T-helper 1 cell treated with Interleukin-12 subunit alpha and Interleukin-12 subunit beta and Interleukin-4 antibody, amounts not matched to agents 30 μg/mL and 1 μg/mL, for 36 hours (primary cell): ENCODE measurements around the gene PPP5C.
"Not testable (repeated sequence)": the region's sequence is repeated elsewhere in the genome, so short reads cannot be mapped to it uniquely, and the experiment has no call there.

Experiments
- H3K27ac Mint-ChIP-seq: one replicate; pipeline ENCODE4 v1.8.0; 2021; ENCODE audit warnings: mild to moderate bottlenecking, mixed read lengths
- H3K27me3 Mint-ChIP-seq: one replicate; pipeline ENCODE4 v1.8.0; 2021; ENCODE audit warnings: low read depth, mixed read lengths
- H3K36me3 Mint-ChIP-seq: one replicate; pipeline ENCODE4 v1.8.0; 2021; ENCODE audit warnings: low read depth, mixed read lengths
- H3K4me1 Mint-ChIP-seq: one replicate; pipeline ENCODE4 v1.8.0; 2021; ENCODE audit warnings: low read depth, mixed read lengths
- H3K4me3 Mint-ChIP-seq: one replicate; pipeline ENCODE4 v1.8.0; 2021; ENCODE audit warnings: mild to moderate bottlenecking, moderate library complexity, mixed read lengths
- H3K9me3 Mint-ChIP-seq: one replicate; pipeline ENCODE4 v1.8.0; 2021; ENCODE audit warnings: mixed read lengths

PPP5C gene

GRCh38 chr19:46366620-46367292, 19.9 kb downstream of the PPP5C start:
- no peaks in the 10 kb centered on the region for H3K9me3 Mint-ChIP-seq
- peaks cover 15% of the 10 kb centered on the region for H3K36me3 Mint-ChIP-seq
- H3K4me1 Mint-ChIP-seq: peaks cover 24% of the 10 kb centered on the region
- H3K27me3 Mint-ChIP-seq: no peaks in the 10 kb centered on the region
- no peak overlapping the region for H3K4me3 Mint-ChIP-seq
- no peak overlapping the region for H3K27ac Mint-ChIP-seq

GRCh38 chr19:46367426-46367825, 20.5 kb downstream of the PPP5C start:
- no peak overlapping the region for H3K4me3 Mint-ChIP-seq
- peaks cover 24% of the 10 kb centered on the region for H3K4me1 Mint-ChIP-seq
- H3K9me3 Mint-ChIP-seq: no peaks in the 10 kb centered on the region
- peaks cover 13% of the 10 kb centered on the region for H3K36me3 Mint-ChIP-seq
- no peaks in the 10 kb centered on the region for H3K27me3 Mint-ChIP-seq
- H3K27ac Mint-ChIP-seq: no peak overlapping the region

DNA sequence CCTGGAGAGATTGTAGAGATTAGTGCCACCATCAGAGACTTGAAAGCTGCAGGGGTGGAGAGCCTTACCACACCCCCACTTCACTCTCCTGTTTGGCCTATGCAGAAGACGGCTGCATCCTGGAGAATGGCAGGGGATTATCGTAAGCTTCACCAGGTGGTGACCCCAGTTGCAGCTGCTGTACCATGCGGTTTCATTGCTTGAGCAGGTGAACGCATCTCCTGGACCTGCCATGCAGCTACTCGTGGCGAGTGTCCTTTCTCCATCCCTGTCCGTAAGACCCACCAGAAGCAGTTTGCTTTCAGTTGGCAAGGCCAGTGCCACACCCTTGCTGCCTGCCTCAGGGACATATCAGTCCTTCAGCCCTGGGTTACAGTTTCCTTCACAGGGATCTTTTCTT, 21.2 kb downstream of the PPP5C start:
- H3K4me1 Mint-ChIP-seq: peaks cover 24% of the 10 kb centered on the region

DNA sequence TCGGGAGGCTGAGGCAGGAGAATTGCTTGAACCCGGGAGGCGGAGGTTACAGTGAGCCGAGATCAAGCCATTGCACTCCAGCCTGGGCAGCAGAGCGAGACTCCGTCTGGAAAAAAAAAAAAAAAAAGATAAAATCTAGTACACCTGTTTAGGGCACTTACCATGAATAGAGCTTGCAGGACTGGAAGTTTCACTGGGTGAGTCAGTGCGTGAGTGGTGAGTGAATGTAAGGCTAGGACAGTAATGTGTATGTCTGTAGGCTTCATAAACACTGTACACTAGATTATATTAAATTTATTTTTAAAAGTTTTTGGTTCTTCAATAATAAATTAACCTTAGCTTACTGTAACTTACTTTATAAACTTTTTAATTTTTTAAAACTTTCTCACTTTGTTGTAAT, 22.9 kb downstream of the PPP5C start:
- peaks cover 5% of the 10 kb centered on the region for H3K36me3 Mint-ChIP-seq
- H3K4me1 Mint-ChIP-seq: peaks cover 19% of the 10 kb centered on the region
- H3K27ac Mint-ChIP-seq: no peak overlapping the region
- H3K4me3 Mint-ChIP-seq: no peak overlapping the region
- H3K9me3 Mint-ChIP-seq: no peaks in the 10 kb centered on the region
- H3K27me3 Mint-ChIP-seq: no peaks in the 10 kb centered on the region

More for the DNA sequence above, 21.2 kb downstream of the PPP5C start:
- no peak overlapping the region for H3K27ac Mint-ChIP-seq
- H3K4me3 Mint-ChIP-seq: no peak overlapping the region
- no peaks in the 10 kb centered on the region for H3K9me3 Mint-ChIP-seq
- H3K36me3 Mint-ChIP-seq: peaks cover 13% of the 10 kb centered on the region
- no peaks in the 10 kb centered on the region for H3K27me3 Mint-ChIP-seq

DNA sequence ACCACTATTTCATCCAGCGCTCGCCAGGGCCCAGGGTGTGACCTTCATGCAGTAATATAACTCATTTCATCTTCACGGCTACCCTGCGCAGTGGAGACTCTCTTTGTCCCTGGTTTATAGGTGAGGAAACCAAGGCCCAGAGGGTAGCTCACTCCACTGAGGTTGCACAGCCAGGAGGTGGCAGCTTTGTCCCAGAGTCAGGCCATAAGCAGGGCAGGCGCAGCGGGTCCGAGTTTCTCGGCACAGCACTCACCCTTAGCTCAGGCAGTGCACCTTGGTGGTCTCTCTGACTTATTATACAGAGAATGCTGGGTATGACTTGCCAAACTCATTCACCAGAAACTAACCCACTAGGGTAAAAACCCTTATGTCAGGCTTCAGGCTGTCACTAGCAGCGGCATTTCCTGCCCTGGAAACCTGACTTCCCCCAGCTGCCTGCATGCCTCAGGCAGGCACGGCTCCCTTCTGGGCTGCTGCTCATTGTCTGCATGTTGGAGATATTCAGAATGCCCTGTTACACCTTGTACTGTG, 24.5 kb downstream of the PPP5C start:
- Mint-ChIP-seq H3K36me3 (peaks cover 10% of the 10 kb centered on the region), H3K9me3 (no peaks in the 10 kb centered on the region), H3K27ac (peak overlapping the region; percentile 42), H3K27me3 (no peaks in the 10 kb centered on the region), H3K4me1 (peaks cover 15% of the 10 kb centered on the region), H3K4me3 (no peak overlapping the region)

- Mint-ChIP-seq H3K27me3 (no peaks in the 10 kb centered on the region), H3K4me1 (peaks cover 15% of the 10 kb centered on the region), H3K27ac (no peak overlapping the region), H3K4me3 (no peak overlapping the region), H3K9me3 (no peaks in the 10 kb centered on the region), H3K36me3 (peaks cover 19% of the 10 kb centered on the region)
Measured at GRCh38 chr19:46372901-46373490, 26.1 kb downstream of the PPP5C start.

GRCh38 chr19:46373491-46374359, 26.8 kb downstream of the PPP5C start:
- Mint-ChIP-seq H3K27ac (no peak overlapping the region), H3K27me3 (no peaks in the 10 kb centered on the region), H3K9me3 (no peaks in the 10 kb centered on the region), H3K36me3 (peaks cover 21% of the 10 kb centered on the region), H3K4me3 (no peak overlapping the region), H3K4me1 (peaks cover 14% of the 10 kb centered on the region)

GRCh38 chr19:46374536-46375475, 27.9 kb downstream of the PPP5C start:
- Mint-ChIP-seq H3K36me3 (peaks cover 24% of the 10 kb centered on the region), H3K27ac (no peak overlapping the region), H3K4me3 (no peak overlapping the region)

DNA sequence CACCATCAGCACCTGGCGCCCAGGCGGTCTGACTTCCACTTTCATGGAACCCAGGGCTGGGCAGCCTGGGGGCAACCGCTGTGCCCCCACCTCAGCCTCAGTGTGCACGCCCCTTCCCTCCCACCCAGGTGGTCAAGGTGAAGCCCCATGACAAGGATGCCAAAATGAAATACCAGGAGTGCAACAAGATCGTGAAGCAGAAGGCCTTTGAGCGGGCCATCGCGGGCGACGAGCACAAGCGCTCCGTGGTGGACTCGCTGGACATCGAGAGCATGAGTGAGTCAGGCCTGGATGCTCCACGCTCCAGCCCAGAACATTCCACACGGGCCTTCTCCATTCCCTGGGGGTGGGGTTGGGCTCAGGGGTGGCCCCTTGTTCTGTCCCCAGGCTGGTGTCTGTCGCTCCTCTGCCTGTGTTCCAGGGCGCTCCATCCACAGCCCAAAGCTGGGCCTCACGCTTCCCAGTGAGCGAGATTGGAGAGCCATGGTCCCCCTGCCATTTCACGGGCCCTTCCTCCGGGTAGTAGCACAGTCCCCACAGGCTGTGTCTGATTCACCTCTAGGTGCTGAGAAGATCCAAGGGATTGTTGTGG, 28.7 kb downstream of the PPP5C start:
- not testable (repeated sequence) for H3K9me3 Mint-ChIP-seq, H3K27ac Mint-ChIP-seq, H3K4me3 Mint-ChIP-seq, H3K27me3 Mint-ChIP-seq
- Mint-ChIP-seq H3K4me1 (peaks cover 12% of the 10 kb centered on the region), H3K36me3 (peaks cover 28% of the 10 kb centered on the region)

More at GRCh38 chr19:46374536-46375475, 27.9 kb downstream of the PPP5C start:
- Mint-ChIP-seq H3K4me1 (peaks cover 12% of the 10 kb centered on the region), H3K9me3 (no peaks in the 10 kb centered on the region), H3K27me3 (no peaks in the 10 kb centered on the region)

- H3K27ac Mint-ChIP-seq: no peak overlapping the region
- peaks cover 33% of the 10 kb centered on the region for H3K36me3 Mint-ChIP-seq
- peaks cover 6% of the 10 kb centered on the region for H3K4me1 Mint-ChIP-seq
- no peaks in the 10 kb centered on the region for H3K27me3 Mint-ChIP-seq
- no peak overlapping the region for H3K4me3 Mint-ChIP-seq
- no peaks in the 10 kb centered on the region for H3K9me3 Mint-ChIP-seq
Measured at GRCh38 chr19:46376241-46377153, 29.6 kb downstream of the PPP5C start.

GRCh38 chr19:46378268-46378667, 31.4 kb downstream of the PPP5C start:
- Mint-ChIP-seq H3K9me3 (no peaks in the 10 kb centered on the region), H3K36me3 (peaks cover 43% of the 10 kb centered on the region), H3K4me1 (no peaks in the 10 kb centered on the region), H3K27me3 (no peaks in the 10 kb centered on the region), H3K4me3 (no peak overlapping the region), H3K27ac (no peak overlapping the region)

- Mint-ChIP-seq H3K4me3 (no peak overlapping the region), H3K9me3 (no peaks in the 10 kb centered on the region), H3K36me3 (peaks cover 48% of the 10 kb centered on the region), H3K4me1 (no peaks in the 10 kb centered on the region), H3K27me3 (no peaks in the 10 kb centered on the region), H3K27ac (no peak overlapping the region)
Measured at GRCh38 chr19:46380690-46381089, 33.8 kb downstream of the PPP5C start.

DNA sequence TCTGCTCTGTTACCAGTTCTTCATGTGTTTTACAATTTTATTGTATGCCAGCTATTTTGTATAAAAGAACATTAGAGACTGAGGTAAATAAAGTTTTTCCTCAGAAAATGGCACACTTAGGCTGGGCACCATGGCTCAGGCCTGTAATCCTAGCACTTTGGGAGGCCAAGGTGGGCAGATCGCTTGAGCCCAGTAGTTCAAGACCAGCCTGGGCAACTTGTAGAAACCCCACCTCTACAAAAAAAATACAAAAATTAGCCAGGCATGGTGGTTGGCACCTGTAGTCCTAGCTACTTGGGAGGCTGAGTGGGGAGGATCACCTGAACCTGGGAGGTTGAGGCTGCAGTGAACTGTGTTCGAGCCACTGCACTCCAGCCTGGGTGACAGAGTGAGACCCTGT, 34.5 kb downstream of the PPP5C start:
- Mint-ChIP-seq H3K9me3 (no peaks in the 10 kb centered on the region), H3K36me3 (peaks cover 49% of the 10 kb centered on the region), H3K4me1 (no peaks in the 10 kb centered on the region), H3K27me3 (no peaks in the 10 kb centered on the region), H3K27ac (no peak overlapping the region), H3K4me3 (no peak overlapping the region)
